HG03575 (cell line): ENCODE data around the gene CD5L.

ENCODE experiments used
- ATAC-seq: cut with Tn5 transposase; IDR thresholded peaks from one replicate; pipeline ENCODE4 v1.9.1; 2021; ENCODE audit not compliant: unreplicated experiment, insufficient number of reproducible peaks, low FRiP score; ENCODE audit errors: extremely low read depth

The CD5L gene

DNA sequence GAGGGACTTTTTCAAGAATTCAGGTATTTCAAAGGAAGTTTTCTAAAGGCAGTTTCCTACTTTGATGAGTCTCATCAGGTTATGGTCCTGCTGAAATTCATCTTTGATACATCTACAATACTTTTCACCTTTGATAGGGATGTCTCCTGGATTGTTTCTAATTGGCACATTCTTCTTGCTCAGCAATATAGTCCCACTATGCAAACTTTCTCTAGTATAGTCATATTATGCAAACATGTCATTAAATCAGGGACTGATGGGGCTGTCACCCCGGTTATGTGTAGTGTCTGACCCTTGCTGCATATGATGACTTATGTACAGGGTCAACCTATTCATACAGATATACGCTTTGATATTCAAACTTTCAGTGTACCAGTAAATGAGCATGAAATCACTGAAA is 21.3 kb downstream of the CD5L start:
- ATAC-seq: no peak

DNA sequence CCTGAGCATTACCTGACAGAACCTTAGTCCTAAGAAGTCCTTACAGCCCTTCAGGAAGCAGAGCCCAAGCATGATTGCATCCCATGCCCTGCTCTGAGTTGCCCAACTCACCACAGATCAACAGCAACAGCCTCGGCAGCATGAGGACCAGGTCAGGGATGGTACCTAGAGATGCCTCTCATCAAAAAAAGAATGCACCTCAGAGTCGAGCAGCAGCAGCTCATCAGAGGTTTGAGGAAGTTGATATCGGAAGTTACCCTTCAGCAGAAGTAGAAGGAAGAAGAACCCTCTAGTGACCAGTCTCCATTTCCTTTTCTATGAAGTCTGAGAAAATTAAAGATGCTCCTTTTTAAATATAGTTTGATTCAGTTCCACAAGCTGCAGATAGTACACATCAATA is 21.7 kb downstream of the CD5L start, which contains the start of gene FCRL1:
FCRL1 (minus strand) TSS at position 225 of the 400 bp plus-strand sequence; CDS start at position 142, 83 bp downstream.
- no peak for ATAC-seq

DNA sequence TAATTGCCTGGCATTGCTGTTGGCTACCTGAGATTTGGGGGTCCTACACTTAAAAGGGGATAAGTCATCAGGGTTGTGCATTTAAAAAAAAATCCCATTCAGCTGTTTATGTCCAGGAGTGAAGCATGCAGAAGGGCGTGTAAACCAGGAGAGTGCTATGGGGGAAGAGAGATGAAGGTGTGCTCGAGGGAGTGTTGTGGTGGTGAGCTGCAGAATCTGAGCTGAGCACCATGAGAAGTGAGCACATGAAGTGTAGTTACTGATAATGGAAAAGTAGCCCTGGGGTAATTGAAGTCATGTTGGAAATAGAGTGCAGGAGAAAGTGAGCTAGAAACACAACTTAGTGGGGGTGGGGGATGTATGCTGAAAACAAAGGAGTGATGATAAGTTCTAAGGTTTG is 22.4 kb downstream of the CD5L start:
- ATAC-seq: no peak

DNA sequence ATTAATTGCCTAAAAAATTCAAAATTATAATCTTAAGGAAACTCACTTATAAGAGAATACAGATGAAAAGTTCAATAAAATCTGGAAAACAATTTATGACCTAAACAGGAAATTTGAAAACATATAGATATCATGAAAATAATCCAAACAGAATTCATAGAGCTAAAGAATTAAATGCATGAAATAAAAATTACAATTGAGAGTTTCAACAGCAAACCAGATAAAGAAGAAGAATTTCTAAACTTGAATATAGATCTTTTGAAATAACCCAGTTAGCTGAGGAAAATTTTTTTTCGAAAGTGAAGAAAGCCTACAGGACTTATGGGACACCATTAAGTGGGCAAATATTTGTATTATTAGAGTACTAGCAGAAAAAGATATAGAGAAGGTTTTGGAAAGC is 28.3 kb downstream of the CD5L start:
- no peak for ATAC-seq

DNA sequence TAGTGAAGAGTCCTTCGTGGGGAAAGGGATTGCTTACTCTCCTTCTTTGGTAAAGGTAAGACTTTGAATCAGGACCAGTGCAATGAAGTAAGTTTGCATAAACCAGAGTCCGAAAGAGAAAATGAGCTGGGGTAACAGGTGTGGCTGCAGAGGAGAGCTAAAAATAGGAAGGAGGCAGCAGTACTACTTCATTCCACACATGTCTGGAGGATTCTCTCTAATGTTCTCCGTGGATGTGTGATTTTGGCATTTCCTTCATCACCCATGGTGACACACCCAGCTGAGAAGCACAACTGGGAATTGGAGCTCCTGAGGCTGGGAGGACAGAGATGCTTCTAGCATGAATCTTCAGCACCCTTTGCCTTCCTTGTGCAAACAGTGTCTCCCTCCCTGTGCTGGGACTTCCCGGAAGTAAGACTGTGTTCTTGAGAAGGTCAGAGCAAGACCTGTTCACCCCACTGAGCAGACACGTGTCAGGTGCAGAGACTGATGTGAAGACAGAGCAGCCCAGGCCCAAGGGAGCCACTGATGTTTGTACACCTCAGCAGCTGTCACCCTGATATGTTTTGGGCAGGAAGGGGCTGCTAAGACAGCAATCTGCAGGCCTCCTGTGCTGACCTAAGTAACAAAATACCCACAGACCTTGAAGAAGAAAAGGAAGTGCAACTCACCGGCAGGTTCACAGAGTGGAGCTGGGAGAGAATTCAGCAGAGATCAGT is 35.0 kb downstream of the CD5L start:
- ATAC-seq: peak; percentile 70

DNA sequence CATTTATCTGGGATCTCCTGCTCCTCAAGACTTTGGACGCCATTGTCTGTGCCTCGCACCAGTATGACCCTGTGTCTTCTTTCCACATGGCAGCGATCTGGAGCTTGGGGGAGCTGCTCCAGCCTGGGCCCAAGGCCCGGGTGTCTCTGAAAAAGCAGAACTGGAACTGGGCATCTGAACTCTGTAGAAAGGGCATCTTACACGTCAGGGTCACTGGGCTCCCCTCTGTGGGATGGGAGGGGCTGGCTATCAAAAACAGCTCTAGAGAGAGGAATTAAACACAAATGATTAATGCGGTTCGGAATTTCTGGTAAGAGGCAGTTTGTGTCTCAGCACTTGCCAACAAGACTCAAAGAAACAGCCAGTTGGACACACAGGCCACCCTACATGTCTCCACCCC is 37.8 kb downstream of the CD5L start:
- no peak for ATAC-seq

DNA sequence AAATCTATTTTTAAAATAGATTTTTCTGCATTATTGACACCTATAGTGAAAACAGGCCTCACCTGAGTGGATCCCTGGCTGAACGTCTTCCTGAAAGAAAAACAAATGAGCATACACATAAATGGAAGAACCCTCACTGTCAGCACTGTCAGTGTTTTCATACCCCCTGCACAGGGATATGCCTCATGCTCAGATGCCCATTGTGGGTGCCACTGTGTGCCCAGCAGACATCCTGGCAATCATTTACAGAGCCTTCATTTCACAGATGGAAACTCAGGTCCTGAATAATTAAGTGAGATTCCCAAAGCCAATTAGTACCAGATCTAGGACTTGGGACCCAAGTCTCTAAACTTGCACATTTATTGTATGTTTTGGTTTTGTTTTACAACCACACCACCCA is 41.6 kb downstream of the CD5L start:
- no peak for ATAC-seq

DNA sequence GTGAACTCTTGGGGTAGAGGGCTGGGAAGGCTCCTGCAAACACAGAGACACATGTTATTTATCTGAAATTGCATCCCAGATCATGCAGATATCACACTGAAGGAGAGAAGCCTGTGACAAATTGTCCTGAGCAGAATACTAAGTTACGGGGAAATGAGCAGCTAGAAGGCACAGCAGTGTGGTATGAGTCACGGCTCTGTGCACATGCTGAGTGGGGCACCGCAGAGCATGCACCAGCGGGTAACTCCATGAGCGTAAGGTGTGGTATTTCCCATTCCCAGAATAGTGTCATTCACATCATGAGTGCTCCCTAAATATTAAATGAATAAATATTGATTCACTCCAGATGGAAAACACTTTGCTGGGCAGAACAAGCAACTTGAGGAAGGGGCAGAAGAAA is 43.4 kb downstream of the CD5L start:
- ATAC-seq: no peak

DNA sequence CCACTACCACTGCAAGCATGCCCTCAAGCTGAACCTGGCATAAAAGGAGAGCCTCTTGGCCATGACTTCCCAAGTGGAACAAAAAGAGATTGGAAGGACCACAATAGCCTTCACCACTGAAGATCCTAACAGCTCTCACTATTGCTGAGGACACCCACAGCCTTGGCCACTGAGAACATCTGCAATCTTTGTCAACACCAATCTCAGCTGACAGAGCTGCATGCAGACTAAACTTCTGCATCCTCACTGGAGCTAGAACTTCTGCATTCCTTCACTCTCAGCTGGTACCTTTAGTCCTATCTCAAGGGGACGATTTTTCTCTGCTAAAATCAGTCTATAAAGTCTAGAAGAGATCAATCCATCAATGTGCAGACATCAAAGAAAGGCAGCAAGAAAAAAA is 56.4 kb downstream of the CD5L start:
- no peak for ATAC-seq

DNA sequence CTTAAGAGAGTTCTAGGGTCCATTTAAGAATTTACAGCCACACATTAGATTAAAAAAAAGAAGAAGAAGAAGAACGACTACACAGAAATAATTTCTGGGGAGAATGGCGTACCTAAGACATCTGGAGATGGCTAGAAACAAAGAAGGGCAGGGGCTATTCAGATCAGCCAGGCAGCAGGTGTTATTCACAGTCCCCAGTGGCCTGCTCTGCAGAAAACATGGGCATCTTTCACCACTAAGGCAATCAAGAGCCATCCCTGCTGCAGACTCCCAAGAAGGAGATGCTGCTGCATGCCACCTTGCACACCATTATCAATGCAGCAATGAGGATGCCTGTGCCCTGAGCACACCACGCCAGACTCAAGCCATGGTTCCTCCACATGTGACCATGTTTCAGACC is 56.8 kb downstream of the CD5L start:
- ATAC-seq: no peak

DNA sequence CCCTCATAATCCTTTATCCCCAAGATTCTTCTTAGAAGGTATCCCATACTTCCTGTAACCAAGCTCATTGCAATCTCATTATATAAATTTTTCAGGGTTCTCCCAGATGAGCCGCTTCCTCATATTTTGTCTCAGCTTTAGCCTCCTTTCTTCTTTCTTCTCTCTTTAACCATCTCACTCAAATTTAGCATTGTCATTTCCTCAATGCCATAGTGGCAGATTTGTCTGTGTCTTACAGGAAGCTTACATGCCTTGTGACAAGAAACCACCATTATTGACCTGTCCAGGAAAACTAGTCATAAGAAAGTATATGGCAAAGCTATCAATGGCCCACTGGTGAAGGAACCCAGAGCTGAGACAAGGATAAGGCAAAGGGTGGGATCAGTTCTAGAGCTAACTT is 58.7 kb downstream of the CD5L start:
- no peak for ATAC-seq

DNA sequence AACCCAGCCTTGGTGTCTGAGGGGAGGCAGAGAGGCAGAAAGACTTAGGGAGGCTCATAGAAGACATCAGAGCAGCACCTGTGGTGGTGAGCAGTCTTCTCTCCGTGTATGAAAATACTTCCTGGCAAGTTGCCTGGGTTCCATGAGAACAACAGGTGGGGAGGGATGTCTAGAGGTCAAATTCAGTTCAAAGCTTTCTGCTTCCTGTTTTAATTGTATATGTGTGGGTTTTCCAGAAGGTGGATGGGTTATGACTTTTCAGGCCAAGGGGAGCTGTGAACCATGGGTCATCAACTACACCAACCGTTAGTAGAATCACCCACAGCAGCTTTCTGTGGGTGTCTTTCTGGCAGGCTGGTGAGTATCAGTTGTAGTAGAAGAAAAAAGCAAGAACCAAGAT is 60.6 kb downstream of the CD5L start:
- ATAC-seq: peak; percentile 38
